Measurements from ENCODE around the gene PPP1R3A.

- TF ChIP-seq, protein P1, sequence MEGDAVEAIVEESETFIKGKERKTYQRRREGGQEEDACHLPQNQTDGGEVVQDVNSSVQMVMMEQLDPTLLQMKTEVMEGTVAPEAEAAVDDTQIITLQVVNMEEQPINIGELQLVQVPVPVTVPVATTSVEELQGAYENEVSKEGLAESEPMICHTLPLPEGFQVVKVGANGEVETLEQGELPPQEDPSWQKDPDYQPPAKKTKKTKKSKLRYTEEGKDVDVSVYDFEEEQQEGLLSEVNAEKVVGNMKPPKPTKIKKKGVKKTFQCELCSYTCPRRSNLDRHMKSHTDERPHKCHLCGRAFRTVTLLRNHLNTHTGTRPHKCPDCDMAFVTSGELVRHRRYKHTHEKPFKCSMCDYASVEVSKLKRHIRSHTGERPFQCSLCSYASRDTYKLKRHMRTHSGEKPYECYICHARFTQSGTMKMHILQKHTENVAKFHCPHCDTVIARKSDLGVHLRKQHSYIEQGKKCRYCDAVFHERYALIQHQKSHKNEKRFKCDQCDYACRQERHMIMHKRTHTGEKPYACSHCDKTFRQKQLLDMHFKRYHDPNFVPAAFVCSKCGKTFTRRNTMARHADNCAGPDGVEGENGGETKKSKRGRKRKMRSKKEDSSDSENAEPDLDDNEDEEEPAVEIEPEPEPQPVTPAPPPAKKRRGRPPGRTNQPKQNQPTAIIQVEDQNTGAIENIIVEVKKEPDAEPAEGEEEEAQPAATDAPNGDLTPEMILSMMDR (IDR thresholded peaks at IDR 0.05; ENCODE audit: insufficient read depth, low read depth, low read length), result no peak
- TF ChIP-seq EZH2 (IDR thresholded peaks at IDR 0.05; ENCODE audit: insufficient read depth, low read length), result no peak
These were observed 27.0 kb downstream of the PPP1R3A start for GRCh38 chr7:113891828-113892227.

Measured in astrocyte (in vitro differentiated cells and primary cell).